Keratinocyte (primary cell): Measurements from ENCODE around the gene OR6A2. TPM values are rescaled to one million over a fixed set of nuclear protein-coding genes. Genes with fewer than 3 reads are reported as not detected.

Experiments used
- DNase-seq: peaks from one replicate; pipeline ENCODE4 v3.0.0-alpha.2; 2011; ENCODE audit warnings: low read depth, missing footprints, low spot score
- FAIRE-seq: peaks from 2 replicates; lab custom pipeline; 2011; peaks lifted over from hg19 to GRCh38; lab: Jason Lieb, UNC
- H2AFZ ChIP-seq: 2 replicates; pipeline ENCODE4 v1.6.0; 2012; ENCODE audit warnings: low read length, control low read depth, inconsistent platforms; ENCODE audit not compliant: control insufficient read depth
- H3K27ac ChIP-seq: 2 replicates; pipeline ENCODE4 v1.5.1; 2011; ENCODE audit warnings: low read length; ENCODE audit not compliant: control insufficient read depth, insufficient read depth
- H3K27me3 ChIP-seq: 3 replicates; pipeline ENCODE4 v1.6.0; 2011; ENCODE audit warnings: low read length; ENCODE audit not compliant: control insufficient read depth, insufficient read depth; ENCODE audit errors: extremely low read depth
- H3K36me3 ChIP-seq, 2 experiments: 2 replicates in 1 of 2; 3 replicates in 1 of 2; pipeline ENCODE4 v1.5.1; 2011; ENCODE audit warnings: low read length in 2 of 2, mild to moderate bottlenecking in 1 of 2; ENCODE audit not compliant: control insufficient read depth in 2 of 2, insufficient read depth in 2 of 2; ENCODE audit errors: extremely low read depth in 1 of 2
- H3K4me1 ChIP-seq: 3 replicates; pipeline ENCODE4 v1.5.1; 2011; ENCODE audit warnings: low read length; ENCODE audit not compliant: control insufficient read depth, insufficient read depth; ENCODE audit errors: extremely low read depth
- H3K4me2 ChIP-seq: 3 replicates; pipeline ENCODE4 v1.6.0; 2011; ENCODE audit warnings: low read depth, low read length; ENCODE audit not compliant: control insufficient read depth, insufficient read depth; ENCODE audit errors: extremely low read depth
- H3K4me3 ChIP-seq, 3 experiments: fragments of 200-600 bp in 1 of 3; sonication (generic) in 1 of 3; 2 replicates in 2 of 3; 3 replicates in 1 of 3; pipeline ENCODE4 v1.5.1; 2011 to 2016; ENCODE audit warnings: low read length in 3 of 3, mild to moderate bottlenecking in 3 of 3, control low read depth in 2 of 3, inconsistent platforms in 1 of 3, low read depth in 1 of 3, mixed read lengths in 1 of 3, mixed run types in 1 of 3, moderate library complexity in 1 of 3; ENCODE audit not compliant: control insufficient read depth in 2 of 3, insufficient read depth in 2 of 3; ENCODE audit errors: extremely low read depth in 1 of 3
- H3K79me2 ChIP-seq: 2 replicates; pipeline ENCODE4 v1.6.0; 2012; ENCODE audit warnings: low read length; ENCODE audit not compliant: control insufficient read depth, insufficient read depth
- H3K9ac ChIP-seq: 3 replicates; pipeline ENCODE4 v1.6.0; 2011; ENCODE audit warnings: low read length; ENCODE audit not compliant: control insufficient read depth, insufficient read depth; ENCODE audit errors: extremely low read depth
- H3K9me1 ChIP-seq: 3 replicates; pipeline ENCODE4 v1.6.0; 2011; ENCODE audit warnings: low read length; ENCODE audit not compliant: control insufficient read depth, insufficient read depth; ENCODE audit errors: extremely low read depth
- H3K9me3 ChIP-seq: 2 replicates; pipeline ENCODE4 v1.5.1; 2012; ENCODE audit warnings: low read depth, low read length; ENCODE audit not compliant: control insufficient read depth
- H4K20me1 ChIP-seq: 3 replicates; pipeline ENCODE4 v1.6.0; 2011; ENCODE audit warnings: low read length; ENCODE audit not compliant: control insufficient read depth, insufficient read depth; ENCODE audit errors: extremely low read depth
- CTCF ChIP-seq, 3 experiments: IDR thresholded peaks in 1 of 3; conservative IDR thresholded peaks in 1 of 3; optimal IDR thresholded peaks in 1 of 3; 2 replicates in 2 of 3; 3 replicates in 1 of 3; pipeline versions ENCODE3 to v1.5.1; 2011; ENCODE audit warnings: low read length in 3 of 3, mild to moderate bottlenecking in 3 of 3, moderate library complexity in 2 of 3, control low read depth in 1 of 3, inconsistent platforms in 1 of 3; ENCODE audit not compliant: insufficient read depth in 2 of 3; ENCODE audit errors: extremely low read depth in 1 of 3
- EZH2 ChIP-seq: IDR thresholded peaks from one replicate; pipeline ENCODE4 v1.6.1; 2012; ENCODE audit warnings: inconsistent platforms, mild to moderate bottlenecking, low read length, moderate library complexity
- dilution Hi-C: fragments of 300-500 bp; cut with MboI; formaldehyde crosslinking; loops from one replicate; pipeline ENCODE4 v1.7.0; 2020; ENCODE audit warnings: low sequenced_read_pairs; ENCODE audit not compliant: extremely low pct_ligation_motif_present
- polyA plus RNA-seq, 5 experiments: library from polyadenylated mRNA; depleted of rRNA in 3 of 5; stranded (reverse) in 3 of 5; stranded (forward) in 1 of 5; unstranded in 1 of 5; fragments of >200 nt; gene quantifications; 1 replicate in 1 of 5; 2 replicates in 3 of 5; 3 replicates in 1 of 5; pipeline versions ENCODE4 v1.2.1 to v1.2.3, GENCODE V29; 2011 to 2012; ENCODE audit warnings: missing spikeins in 2 of 5, low read depth in 1 of 5, low replicate concordance in 1 of 5

The OR6A2 gene
- polyA plus RNA-seq, 1 donor (not counting 4 experiments of a cell fraction or from before 2014, with no cell fraction given): 0.05 TPM

DNA sequence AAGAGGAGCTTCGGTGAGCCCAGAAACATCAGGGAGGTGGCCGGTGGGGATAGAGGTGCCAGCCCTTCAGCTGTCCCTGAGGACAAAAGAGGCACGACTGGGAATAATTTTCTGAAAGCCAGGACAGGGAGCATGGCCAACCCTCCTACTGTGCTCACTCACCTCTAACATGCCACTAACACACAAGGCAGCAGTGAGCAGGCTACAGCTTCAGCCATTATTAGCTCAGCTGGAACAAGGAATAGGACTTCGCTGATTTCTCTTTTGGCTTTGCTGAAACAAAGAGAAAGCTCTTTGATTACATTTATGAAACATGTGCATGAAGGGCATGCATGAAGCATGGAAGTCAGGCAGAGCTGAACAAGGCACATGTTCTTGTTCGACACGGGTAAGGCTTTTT is 33.9 kb upstream of the OR6A2 start:
- Histone ChIP-seq H3K27ac (no peak overlapping the region), H3K27me3 (no peaks in the 10 kb centered on the region), H3K9ac (no peak overlapping the region), H2AFZ (no peak overlapping the region), H3K4me1 (no peaks in the 10 kb centered on the region), H3K36me3 (no peaks in the 10 kb centered on the region), H3K4me3 (no peak overlapping the region), H3K9me1 (no peaks in the 10 kb centered on the region), H3K9me3 (no peaks in the 10 kb centered on the region), H3K79me2 (no peaks in the 10 kb centered on the region), H3K4me2 (no peak overlapping the region), H4K20me1 (no peaks in the 10 kb centered on the region)
- FAIRE-seq (no peak), DNase-seq (no peak)
- TF ChIP-seq EZH2: no peak
- no peak for TF ChIP-seq CTCF (optimal IDR thresholded peaks at IDR 0.05 in 1 of 3, IDR thresholded peaks at IDR 0.05 in 1 of 3, conservative IDR thresholded peaks at IDR 0.05 in 1 of 3; ENCODE audit: extremely low read depth in 1 of 3, insufficient read depth in 2 of 3, low read length in 3 of 3)
- dilution Hi-C loops: no loop called here

DNA sequence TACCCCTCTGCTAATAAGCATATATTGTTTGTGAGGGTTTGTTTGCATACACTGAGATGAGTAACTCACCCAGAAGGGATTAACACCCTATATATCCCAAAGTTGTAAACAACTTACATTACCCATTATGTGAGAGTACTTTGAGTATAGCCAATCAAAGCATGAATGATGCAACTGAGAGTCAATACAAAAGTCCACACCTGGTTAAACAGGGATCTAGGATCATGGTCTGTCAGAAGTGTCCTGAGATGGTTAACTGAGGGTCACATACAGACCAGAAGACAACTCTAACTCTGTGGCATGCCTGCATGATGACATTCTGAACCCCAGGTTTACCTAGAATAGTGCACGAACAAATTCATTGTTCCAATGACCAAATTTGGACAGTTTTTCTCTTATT is 28.6 kb upstream of the OR6A2 start:
- H3K4me3 ChIP-seq: no peak overlapping the region
- no peaks in the 10 kb centered on the region for H3K79me2 ChIP-seq
- no peaks in the 10 kb centered on the region for H3K9me1 ChIP-seq
- no peak overlapping the region for H2AFZ ChIP-seq
- H3K4me2 ChIP-seq: no peak overlapping the region
- no peak for TF ChIP-seq CTCF (optimal IDR thresholded peaks at IDR 0.05 in 1 of 3, IDR thresholded peaks at IDR 0.05 in 1 of 3, conservative IDR thresholded peaks at IDR 0.05 in 1 of 3; ENCODE audit: extremely low read depth in 1 of 3, insufficient read depth in 2 of 3, low read length in 3 of 3)
- TF ChIP-seq EZH2: no peak
- no peaks in the 10 kb centered on the region for H3K36me3 ChIP-seq
- no peaks in the 10 kb centered on the region for H3K27me3 ChIP-seq
- no peaks in the 10 kb centered on the region for H3K9me3 ChIP-seq
- FAIRE-seq (no peak), DNase-seq (no peak)
- no peak overlapping the region for H3K27ac ChIP-seq
- H3K4me1 ChIP-seq: no peaks in the 10 kb centered on the region
- no peaks in the 10 kb centered on the region for H4K20me1 ChIP-seq
- dilution Hi-C loops: no loop called here
- H3K9ac ChIP-seq: no peak overlapping the region
